ENCODE results near the gene TTYH3.

Gene TTYH3

DNA sequence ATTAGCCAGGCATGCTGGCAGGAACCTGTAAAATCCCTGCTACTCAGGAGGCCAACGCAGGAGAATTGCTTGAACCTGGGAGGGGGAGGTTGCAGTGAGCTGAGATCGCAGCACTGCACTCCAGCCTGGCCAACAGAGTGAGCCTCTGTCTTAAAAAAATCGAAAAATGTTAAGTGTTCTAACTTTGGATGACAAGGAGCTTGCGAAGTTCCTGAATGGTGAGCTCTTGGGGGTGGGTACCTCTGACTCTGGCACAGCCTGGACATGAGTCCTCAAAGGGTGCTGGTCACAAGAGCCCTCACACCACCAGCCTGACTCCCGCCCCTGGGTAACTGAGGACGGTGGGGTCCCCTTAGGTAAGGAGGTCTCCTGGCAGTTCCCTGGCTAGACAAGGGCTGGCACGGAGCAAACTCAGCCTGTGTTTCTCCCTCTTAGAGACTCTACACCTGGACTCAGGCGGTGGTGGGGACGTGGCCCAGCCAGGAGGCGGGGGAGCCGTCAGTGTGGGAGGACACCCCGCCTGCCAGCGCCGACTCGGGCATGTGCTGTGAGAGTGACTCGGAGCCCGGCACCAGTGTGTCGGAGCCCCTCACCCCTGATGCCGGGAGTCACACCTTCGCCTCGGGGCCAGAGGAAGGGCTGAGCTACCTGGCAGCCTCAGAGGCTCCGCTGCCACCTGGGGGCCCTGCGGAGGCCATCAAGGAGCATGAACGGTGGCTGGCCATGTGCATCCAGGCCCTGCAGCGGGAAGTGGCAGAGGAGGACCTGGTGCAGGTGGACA lies 80.3 kb downstream of the TTYH3 start:
- no peak for DNase-seq

DNA sequence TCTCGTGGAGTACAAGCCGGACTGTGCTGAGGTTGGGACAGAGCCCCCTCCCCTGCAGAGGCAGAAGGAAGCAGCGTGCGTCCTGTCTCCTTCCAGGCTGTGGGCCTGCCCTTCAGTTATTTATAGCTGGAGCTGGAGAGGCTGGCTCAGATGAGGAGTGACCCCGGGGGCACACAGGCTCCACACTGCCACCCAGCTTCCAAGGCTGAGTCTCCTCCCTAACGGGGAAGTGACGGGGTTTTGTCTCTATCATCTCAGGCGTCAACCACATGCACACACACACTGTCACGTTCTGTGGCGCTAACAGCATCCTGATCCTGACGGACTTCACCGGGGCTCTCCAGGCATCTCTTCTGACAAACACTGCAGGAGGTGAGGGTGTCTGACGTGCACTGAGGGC lies 81.6 kb downstream of the TTYH3 start:
- DNase-seq: no peak

DNA sequence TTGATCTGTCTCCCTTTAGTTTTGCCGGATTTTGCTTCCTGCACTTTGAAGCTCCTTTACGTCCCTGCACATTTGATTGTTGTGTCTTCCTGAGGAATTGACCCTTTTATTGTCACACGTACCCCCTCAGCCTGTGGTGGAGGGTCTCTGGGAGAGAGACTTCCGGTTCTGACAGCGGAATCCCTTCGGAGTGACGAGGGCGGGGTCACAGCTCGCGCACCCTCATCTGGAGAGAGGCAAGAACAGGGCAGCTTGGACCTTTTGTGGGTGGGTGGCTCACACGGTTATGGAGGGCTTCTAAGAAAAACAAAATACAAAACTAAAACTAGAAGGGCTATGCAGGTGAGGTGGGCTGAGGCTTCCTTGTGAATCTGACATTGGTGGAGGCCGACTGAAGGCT lies 82.2 kb downstream of the TTYH3 start:
- DNase-seq: no peak
